GM04503 (cell line): ENCODE results near the gene ZFYVE28.

ENCODE experiments used
- DNase-seq: peaks from one replicate; pipeline ENCODE4 v3.0.0-alpha.2; 2012; ENCODE audit warnings: low read depth

Gene ZFYVE28

DNA sequence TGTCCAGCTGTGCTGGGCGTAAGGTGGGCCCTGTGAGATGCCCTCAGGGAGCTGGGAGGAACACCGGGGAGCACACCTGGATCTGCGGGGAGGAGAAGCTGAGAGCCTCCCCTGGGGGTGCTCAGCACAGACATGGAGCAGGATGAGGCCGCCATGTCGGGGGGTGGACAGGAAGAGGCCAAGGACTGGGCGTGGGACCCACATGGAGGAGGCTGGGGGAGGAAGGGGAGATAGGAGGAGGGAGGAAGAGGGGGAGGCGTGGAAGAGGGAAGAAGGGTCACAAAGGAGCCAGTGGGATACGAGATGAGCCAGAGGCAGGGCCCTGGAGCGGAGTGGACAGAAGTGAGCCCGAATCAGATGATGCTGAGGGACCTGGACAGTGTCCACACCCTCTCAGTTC, 66.3 kb downstream of the ZFYVE28 start:
- no peak for DNase-seq

DNA sequence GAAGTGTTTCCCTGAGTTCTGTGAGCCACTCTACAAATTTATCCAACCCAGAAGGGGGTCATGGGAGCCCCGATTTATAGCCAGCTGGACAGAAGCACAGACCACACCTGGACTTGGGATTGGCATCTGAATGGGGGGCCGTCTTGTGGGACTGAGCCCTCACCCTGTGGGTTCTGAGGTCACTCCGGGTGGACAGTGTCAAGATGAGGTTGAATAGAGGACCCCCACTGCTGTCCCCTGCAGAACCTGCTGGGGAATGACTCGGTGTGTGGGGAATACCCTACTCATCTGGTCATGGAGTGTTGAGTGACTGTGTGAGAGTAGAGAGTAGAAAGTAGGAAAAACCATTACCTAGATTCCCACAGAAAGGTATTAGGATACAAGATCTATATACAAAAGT, 67.5 kb downstream of the ZFYVE28 start:
- DNase-seq, result no peak

DNA sequence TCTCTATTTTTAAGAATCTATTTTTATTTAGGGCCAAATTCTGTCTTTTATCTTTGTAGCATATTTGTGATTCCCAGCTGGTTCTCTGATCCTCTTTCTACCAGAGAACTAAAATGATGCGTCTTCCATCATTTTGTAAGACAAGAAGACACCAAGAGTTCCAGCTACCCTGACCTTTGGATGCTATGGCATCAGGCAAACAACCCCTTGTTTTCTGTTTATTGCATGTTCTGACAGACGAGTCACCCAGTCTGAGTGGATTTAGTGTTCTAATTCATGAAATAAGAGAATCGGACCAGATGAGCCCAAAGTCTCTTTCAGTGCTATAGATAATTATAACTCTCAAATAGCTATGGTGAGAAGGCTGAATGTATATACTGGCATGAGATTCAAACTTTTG, 69.7 kb downstream of the ZFYVE28 start:
- no peak for DNase-seq

DNA sequence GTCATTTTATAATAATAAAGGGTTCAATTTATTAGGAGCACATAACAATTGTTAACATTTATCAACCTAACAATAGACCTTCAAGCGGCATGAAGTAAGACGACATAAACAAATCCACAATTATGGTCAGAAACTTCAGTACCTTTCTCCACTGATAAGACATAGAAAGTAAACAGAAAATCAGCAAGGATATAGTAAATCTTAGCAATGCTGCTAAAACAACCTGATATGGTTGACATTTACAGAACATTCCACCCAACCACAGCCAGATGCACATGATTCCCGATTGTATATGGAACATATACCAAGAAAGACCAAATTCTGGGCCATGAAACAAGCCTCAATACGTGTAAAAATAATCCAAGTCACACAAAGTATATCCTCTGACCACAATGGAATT, 71.3 kb downstream of the ZFYVE28 start:
- no peak for DNase-seq

DNA sequence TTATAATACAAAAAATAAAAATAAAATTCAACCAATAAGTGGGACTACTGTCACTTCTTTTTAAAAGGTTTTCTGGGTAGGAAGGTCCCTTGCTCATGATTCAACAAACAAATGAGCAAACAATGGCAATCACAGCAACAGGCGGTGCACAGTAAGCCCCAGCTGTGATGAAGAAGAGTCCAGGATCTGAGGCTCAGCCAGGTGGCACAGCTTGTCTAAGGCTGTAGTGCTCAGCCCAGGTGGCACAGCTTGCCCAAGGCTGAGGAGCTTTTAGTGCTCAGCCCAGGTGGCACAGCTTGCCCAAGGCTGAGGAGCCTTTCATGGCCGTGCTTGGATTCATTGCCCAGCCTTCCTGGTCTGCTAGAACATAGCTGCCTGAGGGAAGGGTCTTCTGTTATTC, 75.0 kb downstream of the ZFYVE28 start:
- no peak for DNase-seq

DNA sequence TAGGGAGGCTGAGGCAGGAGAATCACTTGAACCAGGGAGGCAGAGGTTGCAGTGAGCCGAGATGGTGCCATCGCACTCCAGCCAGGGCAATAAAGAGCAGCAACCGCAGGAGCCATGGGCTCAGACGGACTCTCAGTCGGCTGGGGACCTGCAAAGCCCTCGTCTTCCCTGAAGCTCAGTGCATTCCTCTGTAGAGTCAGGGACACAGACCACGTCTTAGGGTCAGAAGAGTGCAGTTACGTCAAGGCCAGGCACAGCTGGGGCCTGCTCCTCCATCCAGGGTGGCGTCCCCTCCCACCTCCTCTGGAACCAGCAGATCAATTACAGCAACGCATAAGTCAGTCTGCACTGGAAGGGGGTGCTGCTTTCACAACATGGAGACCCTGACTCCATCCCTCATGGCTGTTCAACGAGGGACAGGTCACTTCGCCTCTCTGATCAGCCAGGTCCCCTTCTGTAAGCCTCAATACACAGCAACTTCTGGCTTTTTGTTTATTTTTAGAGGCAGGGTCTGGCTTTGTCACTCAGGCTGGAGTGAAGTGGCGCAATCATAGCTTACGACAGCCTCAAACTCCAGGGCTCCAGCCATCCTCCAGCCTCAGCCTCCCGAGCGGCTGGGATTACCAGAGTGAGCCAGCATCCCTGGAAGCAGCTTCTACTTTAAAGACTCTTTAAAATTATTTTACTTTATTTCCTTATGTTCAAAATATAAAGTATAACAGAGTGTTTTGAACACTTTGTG, 76.4 kb downstream of the ZFYVE28 start:
- DNase-seq, result no peak

DNA sequence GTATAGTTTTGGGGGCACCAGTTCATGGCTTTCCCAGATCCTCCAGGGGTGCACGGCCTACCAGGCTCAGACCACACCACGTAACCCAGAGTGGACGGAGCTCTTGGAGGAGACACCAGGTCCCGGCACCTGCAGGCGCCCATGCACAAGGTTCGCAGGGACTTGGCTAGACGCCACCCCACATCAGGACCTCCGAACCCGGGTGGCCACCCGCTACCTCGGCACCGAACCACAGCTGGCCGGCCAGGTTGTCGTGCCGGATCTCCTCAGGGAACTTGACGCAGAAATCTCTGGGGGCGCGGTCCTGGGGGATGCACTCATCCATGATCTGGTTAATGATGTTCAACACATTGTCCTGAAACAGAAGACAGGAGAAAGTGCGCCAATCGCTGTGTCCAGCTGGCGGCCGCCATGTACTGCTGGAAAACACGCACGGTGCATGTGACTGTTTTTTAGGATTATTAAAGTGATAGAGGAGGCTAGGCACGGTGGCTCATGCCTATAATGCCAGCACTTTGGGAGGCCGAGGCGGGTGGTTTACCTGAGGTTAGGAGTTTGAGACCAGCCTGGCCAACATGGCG, 77.1 kb downstream of the ZFYVE28 start:
- no peak for DNase-seq

DNA sequence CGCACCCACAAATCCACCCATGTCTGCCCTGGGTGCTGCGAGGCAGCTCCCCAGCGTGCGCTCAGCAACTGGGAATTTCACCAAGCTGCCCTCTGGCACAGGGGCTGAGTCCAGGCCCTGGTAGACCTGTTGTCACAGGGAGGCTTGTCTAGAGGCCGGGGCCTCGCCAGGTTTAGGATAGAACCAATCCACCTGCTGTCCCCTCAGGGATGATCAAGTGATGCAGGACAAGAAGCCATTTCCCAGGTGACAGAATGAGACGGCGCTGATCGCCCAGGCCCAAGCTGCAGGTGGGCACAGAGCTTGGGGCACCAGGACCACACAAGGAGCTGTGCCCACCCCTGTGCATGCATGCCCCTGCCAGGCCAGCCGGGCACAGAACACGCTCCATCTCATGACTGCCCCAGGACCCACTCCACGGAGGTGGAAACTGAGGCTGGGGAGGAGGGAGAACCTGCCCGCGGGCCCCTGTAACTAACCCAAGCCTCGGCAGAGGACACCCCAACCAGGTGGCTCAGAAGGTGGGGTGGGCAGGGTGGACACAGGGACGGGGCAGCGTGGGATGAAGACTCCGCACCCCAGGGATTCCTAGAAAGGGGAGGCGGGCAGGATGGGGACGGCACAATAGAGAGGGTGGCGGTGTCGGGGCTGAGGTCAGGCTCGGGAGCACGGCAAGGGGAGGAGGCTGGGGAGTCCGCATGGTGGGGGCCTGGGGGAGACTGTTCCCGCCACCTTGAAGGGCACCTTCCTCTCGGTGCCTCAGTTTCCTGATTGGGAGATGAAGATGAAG, 78.0 kb downstream of the ZFYVE28 start:
- DNase-seq, result no peak

DNA sequence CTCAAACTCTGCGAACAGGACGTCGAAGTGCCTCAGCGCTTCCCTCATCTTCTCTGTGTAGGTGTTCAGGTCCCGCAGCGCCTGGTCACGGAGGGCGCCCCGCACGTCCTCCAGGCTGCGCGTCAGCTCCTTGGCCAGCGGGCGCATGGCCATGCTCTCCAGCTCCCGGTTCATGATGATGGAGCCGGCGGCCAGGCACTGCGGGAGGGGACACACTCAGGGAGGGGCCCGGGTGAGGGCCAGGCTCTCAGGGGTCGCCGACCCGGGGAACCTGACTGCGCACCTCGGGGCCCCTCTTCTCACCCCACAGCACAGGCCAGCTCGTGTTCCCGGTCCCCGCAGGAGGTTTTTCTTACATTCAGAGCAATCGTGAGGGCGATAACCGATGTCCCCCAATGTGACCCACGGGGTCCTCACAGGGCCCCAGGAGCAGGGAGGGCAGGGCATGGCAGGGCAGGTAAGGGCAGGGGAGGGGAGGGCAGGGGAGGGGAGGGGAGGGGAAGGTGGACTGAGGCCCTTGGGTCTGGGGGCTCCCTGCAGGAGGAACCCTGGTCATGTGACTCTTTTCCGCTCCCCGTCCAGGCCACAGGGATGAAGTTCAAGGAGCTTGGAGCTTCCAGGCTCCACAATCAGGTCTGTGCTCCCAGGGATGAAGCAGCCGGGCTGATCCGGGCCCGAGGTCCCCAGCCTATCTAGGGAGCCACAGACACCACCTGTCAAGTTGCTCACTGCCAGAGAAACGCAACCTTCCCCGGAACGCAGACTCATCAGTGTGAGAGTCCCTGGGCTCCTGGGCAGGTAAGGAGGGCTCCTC, 78.8 kb downstream of the ZFYVE28 start:
- no peak for DNase-seq

DNA sequence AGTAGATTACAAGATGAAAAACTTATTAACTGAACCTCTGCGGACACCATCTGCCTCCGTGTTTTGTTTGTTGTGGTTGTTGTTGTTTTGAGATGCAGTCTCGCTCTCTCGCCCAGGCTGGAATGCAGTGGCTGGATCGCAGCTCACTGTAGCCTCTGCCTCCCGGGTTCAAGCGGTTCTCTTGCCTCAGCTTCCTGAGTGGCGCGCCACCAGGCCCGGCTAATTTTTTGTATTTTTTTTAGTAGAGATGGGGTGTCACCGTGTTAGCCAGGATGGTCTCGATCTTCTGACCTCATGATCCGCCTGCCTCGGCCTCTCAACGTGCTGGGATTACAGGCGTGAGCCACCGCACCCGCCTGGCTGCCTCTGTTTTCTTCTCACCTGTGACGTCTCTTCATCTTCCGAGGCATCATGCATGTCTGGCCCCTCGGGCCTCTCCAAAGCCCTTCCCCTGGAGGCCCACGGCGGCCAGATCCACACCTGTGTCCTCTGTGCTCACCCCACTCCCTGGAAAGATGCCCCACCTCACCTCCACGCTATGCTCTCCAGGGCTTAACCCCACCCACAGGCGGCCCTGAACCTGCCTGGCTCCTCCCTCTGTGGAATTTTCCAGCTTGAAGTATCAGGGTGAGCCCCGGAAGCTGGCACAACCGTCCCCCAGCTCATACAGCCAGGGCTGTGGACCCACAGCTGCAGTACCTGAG, 79.5 kb downstream of the ZFYVE28 start:
- DNase-seq, result no peak

DNA sequence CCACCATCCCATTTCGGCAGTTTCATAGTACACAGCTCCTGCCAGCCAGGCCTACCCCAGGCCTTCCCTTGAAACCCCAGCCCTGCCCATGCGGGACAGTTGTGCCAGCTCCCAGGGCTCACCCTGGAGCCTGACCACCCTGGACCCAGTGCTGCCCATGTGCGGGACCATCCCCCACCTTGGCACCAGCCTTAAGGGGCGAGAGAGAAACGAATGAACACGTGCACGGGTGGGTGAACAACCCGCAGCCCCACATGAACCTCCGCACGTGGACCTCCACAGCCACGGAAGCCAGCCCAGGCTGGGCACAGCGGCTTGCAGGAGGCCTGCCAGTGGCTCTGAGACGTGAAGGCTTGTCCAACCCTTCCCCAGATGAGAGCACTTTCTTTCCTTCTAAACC, 80.5 kb downstream of the ZFYVE28 start:
- no peak for DNase-seq

DNA sequence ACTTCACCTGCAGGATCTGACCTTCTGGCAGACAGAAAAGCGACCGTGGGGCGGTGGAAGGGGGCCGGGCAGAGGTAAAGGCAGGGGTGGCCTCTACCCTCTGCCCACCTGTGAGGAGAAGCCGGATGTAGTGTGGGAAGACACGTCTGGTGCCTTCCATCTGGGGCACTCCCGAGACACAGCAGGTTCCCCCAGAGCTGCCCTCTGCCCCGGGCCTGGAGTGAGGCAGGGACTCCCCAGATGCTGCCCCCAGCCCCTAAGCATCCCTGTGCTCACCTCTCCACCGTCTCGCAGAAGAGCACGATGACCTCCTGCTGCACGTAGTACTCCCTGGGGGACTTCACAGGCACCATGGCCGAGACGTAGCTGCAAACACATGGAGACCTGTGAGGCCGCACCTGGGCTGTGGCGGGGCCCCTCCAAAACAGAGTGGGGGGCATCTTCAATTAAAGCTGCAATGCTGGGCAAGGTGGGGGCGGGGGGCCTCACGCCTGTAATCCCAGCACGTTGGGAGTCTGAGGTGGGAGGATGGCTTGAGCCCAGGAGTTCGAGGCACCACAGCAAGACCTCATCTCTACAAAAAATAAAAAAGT, 81.2 kb downstream of the ZFYVE28 start:
- DNase-seq, result no peak

DNA sequence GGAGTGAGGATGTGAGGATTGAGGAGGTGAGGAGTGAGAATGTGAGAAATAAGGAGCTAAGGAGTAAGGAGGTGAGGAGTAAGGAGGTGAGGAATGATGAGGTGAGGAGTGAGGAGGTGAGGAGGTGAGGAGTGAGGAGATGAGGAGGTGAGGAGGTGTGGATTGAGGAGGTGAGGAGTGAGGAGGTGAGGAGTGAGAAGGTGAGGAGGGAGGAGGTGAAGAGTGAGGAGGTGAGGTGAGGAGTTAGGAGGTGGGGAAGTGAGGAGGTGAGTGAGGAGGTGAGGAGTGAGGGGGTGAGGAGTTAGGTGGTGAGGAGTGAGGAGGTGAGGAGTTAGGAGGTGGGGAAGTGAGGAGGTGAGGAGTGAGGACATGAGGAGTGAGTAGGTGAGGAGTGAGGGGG, 81.8 kb downstream of the ZFYVE28 start:
- DNase-seq, result no peak

DNA sequence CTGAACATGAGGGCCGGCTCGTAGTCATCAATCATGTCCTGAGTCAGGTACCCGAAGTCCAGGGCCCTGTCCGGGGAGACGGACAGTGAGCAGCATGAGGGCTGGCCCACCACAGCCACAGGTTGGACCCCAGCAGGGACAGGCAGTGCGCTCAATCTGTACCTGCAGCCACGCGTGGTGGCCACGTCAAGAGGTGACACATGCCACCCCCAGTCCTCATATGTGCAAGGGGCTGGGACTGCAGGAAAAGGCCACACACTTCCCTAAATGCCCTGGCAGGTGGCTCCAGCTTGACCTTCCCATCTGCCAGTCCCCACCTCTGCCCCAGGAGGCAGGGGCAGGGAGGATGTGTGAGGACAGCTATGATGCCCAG, 82.7 kb downstream of the ZFYVE28 start:
- no peak for DNase-seq

DNA sequence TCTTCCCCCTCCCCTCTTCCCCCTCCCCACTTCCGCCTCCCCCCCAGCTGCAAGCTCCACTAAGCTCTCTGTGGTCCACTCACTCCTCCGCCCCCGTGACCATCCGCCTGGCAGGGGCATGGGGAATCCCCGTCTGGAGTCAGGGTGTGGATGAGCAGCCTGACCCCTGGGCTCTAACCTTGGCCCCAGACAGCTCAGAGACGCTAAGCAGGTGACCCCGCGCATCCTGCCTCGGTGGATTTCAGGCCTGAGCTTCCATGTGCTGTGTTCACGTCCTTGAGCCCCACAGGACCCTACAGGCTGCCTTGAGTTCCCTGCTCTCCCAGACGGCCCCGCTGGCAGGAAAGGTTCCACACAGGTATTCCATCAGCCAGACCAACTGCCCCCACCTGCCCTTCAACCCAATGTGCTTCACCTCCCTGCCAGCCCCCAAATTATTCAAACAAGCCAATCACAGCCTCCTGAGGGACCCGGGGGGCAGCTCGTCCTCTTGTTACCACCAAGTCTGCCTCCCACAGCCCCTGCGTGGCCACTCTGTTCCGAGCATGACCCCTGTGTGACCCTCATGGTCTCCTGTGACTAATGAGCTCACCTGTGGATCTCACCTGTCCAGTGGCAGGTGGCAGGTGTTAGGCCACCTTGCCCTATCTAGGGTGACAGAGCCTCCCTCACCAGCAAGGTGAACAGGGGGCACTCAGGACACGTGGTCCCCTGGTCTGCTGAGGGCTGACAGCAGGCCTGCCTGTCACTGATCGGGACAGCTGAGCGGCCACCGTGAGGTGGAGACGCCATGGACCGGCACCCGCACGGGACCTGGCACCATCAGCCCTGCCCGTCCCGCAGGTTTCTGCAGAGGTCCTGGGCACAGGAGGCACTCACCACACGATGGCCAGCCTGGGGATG, 83.4 kb downstream of the ZFYVE28 start:
- no peak for DNase-seq

DNA sequence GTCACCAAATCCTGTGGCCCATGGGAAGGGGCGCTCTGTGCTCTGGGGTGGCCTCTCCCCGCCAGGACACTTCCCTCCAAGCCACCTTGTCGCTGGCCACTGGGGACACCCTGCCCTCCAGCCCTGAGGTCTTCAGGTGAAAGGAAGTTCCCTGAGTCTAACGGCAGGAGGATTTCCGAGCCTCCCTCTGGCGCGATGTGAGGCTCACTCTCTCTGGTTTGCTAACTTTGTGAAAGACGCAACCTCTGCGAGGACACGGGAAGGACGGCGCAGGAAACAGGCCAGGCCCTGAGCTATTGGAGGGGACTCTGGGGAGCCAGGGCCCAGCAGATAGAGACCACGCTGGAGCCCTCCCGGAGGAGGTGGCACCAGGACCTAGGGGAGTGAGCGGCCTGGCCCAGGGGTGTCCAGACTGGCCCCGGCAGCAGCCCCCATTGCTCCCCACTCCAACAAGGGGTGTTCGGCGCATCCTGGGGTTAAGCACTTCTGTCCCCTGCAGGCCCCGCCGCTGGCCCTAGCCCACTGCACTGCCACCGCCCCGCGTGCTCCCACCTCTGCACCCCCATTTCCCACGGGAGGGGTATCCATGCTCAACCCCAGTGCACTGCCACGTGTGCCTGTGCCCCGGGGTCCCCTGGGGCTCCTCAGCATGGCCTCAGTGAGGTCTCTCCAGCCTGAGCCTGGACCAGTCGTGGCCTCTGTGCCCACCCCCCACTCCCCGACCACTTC, 84.4 kb downstream of the ZFYVE28 start:
- no peak for DNase-seq

DNA sequence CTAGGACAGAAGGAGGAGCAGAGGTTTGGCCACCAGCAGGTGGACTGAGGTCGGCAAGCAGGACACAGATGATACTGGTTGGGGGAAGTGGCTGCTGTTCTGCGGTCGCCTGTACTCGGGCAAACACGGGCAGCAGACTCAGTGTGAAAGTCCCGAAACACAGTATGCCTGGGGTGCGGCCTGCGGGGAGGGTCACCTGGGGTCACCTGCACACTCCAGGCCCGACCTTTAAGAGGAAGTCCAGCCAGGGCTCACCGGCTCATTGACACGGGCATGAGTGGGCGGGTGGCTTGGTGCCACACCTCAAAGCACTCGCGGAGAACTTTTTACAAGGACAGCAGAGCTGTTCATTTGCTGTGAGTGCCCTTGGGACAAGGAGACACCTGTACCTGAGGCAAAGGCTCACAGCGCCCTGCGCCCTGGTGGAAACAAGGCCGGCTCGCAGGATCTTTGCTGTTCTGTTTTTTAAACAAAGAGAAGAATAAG, 85.0 kb downstream of the ZFYVE28 start:
- DNase-seq, result no peak

DNA sequence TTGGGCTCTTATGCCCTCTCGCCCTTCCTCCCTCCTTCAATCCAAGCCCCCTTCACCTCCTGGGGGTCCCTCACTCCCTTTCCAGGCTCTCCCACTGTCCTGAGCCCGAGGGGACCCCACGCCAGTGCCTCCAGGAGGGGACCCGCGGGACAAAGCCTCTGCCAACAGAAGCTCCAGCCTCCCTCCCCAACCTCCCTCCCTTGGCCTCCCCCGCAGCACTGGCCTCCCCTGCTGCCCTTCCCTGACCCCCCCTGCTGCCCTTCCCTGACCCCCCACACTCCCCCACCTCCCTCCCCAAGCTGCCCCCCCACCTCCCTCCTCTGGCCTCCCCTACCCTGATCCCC, 85.5 kb downstream of the ZFYVE28 start:
- no peak for DNase-seq

DNA sequence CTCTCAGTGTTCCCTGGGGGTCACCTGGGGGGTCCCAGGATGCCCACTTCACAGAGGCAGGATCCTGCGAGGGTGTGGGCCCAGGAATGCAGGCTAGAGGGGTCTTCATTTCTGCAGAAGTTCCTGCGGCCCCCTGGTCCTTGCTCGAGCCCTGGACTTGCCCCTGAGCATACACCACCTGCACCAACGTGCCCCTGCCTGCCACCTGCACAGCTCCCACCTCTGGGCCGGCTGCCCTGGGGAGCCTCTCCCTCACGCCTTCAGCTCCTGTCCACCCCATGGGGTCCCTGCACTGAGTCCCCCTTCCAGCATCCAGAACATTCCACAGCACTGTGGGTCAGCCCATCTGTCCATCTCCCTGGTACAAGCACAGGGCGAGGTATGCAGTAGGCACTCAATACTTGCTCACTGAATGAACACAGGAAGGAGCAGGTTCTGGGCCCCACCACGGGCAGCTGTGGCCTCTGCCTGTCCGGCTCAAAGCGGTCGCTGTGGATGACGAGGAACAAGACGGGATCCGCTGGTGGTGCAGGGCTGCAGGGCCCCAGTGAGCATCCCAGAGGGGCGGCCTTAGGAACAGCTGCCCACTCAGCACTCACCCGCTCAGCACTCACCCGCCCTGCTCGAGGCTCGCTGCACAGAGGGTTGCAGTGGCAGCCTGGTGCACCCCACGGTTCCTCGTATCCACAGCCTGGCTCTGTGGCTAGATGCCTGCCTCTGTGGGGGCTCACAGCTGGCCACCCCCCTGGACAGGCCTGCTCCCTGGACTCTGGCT, 86.1 kb downstream of the ZFYVE28 start:
- DNase-seq, result no peak
